Natural killer cell (primary cell): ENCODE measurements around the gene METTL16. TPM values are rescaled to one million over a fixed set of nuclear protein-coding genes. Genes with fewer than 3 reads are reported as not detected.
"Not testable (repeated sequence)": the region's sequence is repeated elsewhere in the genome, so short reads cannot be mapped to it uniquely, and the experiment has no call there.

Experiments used
- ATAC-seq, 3 donors: fragments of 150-1000 bp in 2 of 3; fragments of 200-7000 bp in 1 of 3; cut with Tn5 transposase; 1 replicate in 1 of 3; 2 replicates in 2 of 3; pipeline ENCODE4 v1.10.0; 2021; ENCODE audit warnings: mild to moderate bottlenecking in 2 of 3, moderate library complexity in 2 of 3
- DNase-seq, 2 donors: peaks; one replicate each; pipeline versions ENCODE4 v3.0.0 to v3.0.0-alpha.2; 2013 to 2021; ENCODE audit warnings: mixed read lengths in 1 of 2
- H3K27ac ChIP-seq: one replicate; pipeline ENCODE4 v1.5.1; 2013; ENCODE audit warnings: mild to moderate bottlenecking, low read length
- H3K27me3 ChIP-seq: one replicate; pipeline ENCODE4 v1.6.1; 2013; ENCODE audit warnings: low read length; ENCODE audit not compliant: control insufficient read depth, insufficient read depth
- H3K36me3 ChIP-seq: one replicate; pipeline ENCODE4 v1.6.1; 2013; ENCODE audit warnings: low read length; ENCODE audit not compliant: control insufficient read depth, insufficient read depth
- H3K4me1 ChIP-seq: one replicate; pipeline ENCODE4 v1.6.1; 2013; ENCODE audit warnings: low read length; ENCODE audit not compliant: control insufficient read depth, insufficient read depth
- H3K4me3 ChIP-seq: one replicate; pipeline ENCODE4 v1.5.1; 2013; ENCODE audit warnings: low read length
- H3K9me3 ChIP-seq: one replicate; pipeline ENCODE4 v1.6.1; 2013; ENCODE audit warnings: low read length; ENCODE audit not compliant: control insufficient read depth, insufficient read depth
- H3K27ac Mint-ChIP-seq, 2 donors: one replicate each; pipeline ENCODE4 v1.8.0; 2022; ENCODE audit warnings: mild to moderate bottlenecking in 2 of 2, mixed read lengths in 2 of 2, moderate library complexity in 1 of 2
- H3K27me3 Mint-ChIP-seq, 2 donors: one replicate each; pipeline ENCODE4 v1.8.0; 2022; ENCODE audit warnings: low read depth in 2 of 2, mixed read lengths in 2 of 2
- H3K36me3 Mint-ChIP-seq: one replicate; pipeline ENCODE4 v1.8.0; 2022; ENCODE audit warnings: mixed read lengths
- H3K4me1 Mint-ChIP-seq, 2 donors: one replicate each; pipeline ENCODE4 v1.8.0; 2022; ENCODE audit warnings: mixed read lengths in 2 of 2
- H3K4me3 Mint-ChIP-seq: one replicate; pipeline ENCODE4 v1.8.0; 2022; ENCODE audit warnings: mild to moderate bottlenecking, moderate library complexity, mixed read lengths
- H3K9me3 Mint-ChIP-seq, 2 donors: one replicate each; pipeline ENCODE4 v1.8.0; 2022; ENCODE audit warnings: mixed read lengths in 2 of 2
- CTCF ChIP-seq: fragments of 200-600 bp; IDR thresholded peaks from one replicate; pipeline ENCODE4 v1.8.0; 2022; ENCODE audit warnings: antibody characterized with exemption
- WGBS: methylation state at CpG from one replicate; pipeline ENCODE4 v1.1.7; 2013; ENCODE audit warnings: missing lambda C conversion rate; ENCODE audit not compliant: insufficient coverage; 5-methylcytosine and 5-hydroxymethylcytosine counted together
- intact Hi-C: fragments of 100-400 bp; cut with micrococcal nuclease; formaldehyde crosslinking; loops from one replicate; pipeline ENCODE4 v1.14.2; 2022
- total RNA-seq, 4 donors: library from RNA; stranded (reverse); fragments of 120-200 nt in 1 of 4; gene quantifications; one replicate each; pipeline versions ENCODE4 v1.2.3 to v1.2.4, GENCODE V29; 2013 to 2022

METTL16 gene
- total RNA-seq, 3 donors from 2014 or later (not counting 1 experiment from before 2014, with no cell fraction given) = 27.9 to 36.9 (median 32.0) TPM

- TF ChIP-seq CTCF = no peak
- no peak for DNase-seq
- Mint-ChIP-seq H3K4me3 (no peak overlapping the region), H3K4me1 (no peaks in the 10 kb centered on the region), H3K36me3 (no peaks in the 10 kb centered on the region), H3K27me3 (peaks cover 0 to 11% of the 10 kb centered on the region in 2 donors), H3K9me3 (no peaks in the 10 kb centered on the region), H3K27ac (no peak overlapping the region)
- ATAC-seq = no peak
- Histone ChIP-seq H3K9me3 (no peaks in the 10 kb centered on the region), H3K27ac (no peak overlapping the region), H3K27me3 (no peaks in the 10 kb centered on the region), H3K36me3 (no peaks in the 10 kb centered on the region), H3K4me3 (no peak overlapping the region), H3K4me1 (no peaks in the 10 kb centered on the region)
- intact Hi-C loops = no loop called here
- 63% methylated on average over 9 of the region's 10 CpGs for WGBS
Observed at GRCh38 chr17:2551493-2551892, 39.8 kb upstream of the METTL16 start.

- WGBS = 91% methylated on average over 7 of the region's 8 CpGs
- H3K9me3 Mint-ChIP-seq = no peaks in the 10 kb centered on the region
- Histone ChIP-seq H3K4me3 (no peak overlapping the region), H3K9me3 (no peaks in the 10 kb centered on the region), H3K27ac (no peak overlapping the region), H3K4me1 (no peaks in the 10 kb centered on the region), H3K36me3 (no peaks in the 10 kb centered on the region), H3K27me3 (no peaks in the 10 kb centered on the region)
- ATAC-seq (no peak), DNase-seq (no peak)
- no peak overlapping the region for H3K27ac Mint-ChIP-seq
- H3K27me3 Mint-ChIP-seq = peaks cover 0 to 11% of the 10 kb centered on the region in 2 donors
- H3K4me1 Mint-ChIP-seq = no peaks in the 10 kb centered on the region
- TF ChIP-seq CTCF = no peak
- no peaks in the 10 kb centered on the region for H3K36me3 Mint-ChIP-seq
- intact Hi-C loops = no loop called here
- no peak overlapping the region for H3K4me3 Mint-ChIP-seq
Observed at GRCh38 chr17:2549392-2550211, 37.9 kb upstream of the METTL16 start.

- H3K27ac ChIP-seq, H3K27ac Mint-ChIP-seq, DNase-seq, H3K9me3 Mint-ChIP-seq, H3K36me3 Mint-ChIP-seq, H3K4me3 ChIP-seq, H3K4me1 Mint-ChIP-seq, H3K4me1 ChIP-seq, H3K4me3 Mint-ChIP-seq, H3K36me3 ChIP-seq, intact Hi-C loops, H3K27me3 ChIP-seq, ATAC-seq, H3K9me3 ChIP-seq: not testable (repeated sequence)
- H3K27me3 Mint-ChIP-seq = peaks cover 0 to 11% of the 10 kb centered on the region in 2 donors
- 86% methylated on average over 9 of the region's 9 CpGs for WGBS
Observed at GRCh38 chr17:2548026-2548425, 36.3 kb upstream of the METTL16 start.

- Histone ChIP-seq H3K27me3 (no peaks in the 10 kb centered on the region), H3K4me3 (no peak overlapping the region), H3K27ac (no peak overlapping the region), H3K4me1 (no peaks in the 10 kb centered on the region), H3K36me3 (no peaks in the 10 kb centered on the region), H3K9me3 (no peaks in the 10 kb centered on the region)
- no peak for TF ChIP-seq CTCF
- 96% methylated on average over 8 of the region's 9 CpGs for WGBS
- DNase-seq = no peak
- Mint-ChIP-seq H3K4me1 (no peaks in the 10 kb centered on the region), H3K4me3 (no peak overlapping the region), H3K36me3 (no peaks in the 10 kb centered on the region), H3K9me3 (no peaks in the 10 kb centered on the region), H3K27ac (no peak overlapping the region), H3K27me3 (peaks cover 0 to 6% of the 10 kb centered on the region in 2 donors)
- no peak for ATAC-seq
- intact Hi-C loops = no loop called here
Observed at GRCh38 chr17:2547176-2547575, 35.5 kb upstream of the METTL16 start.
